Measurements from ENCODE around the gene ENTR1.

The ENTR1 gene

DNA sequence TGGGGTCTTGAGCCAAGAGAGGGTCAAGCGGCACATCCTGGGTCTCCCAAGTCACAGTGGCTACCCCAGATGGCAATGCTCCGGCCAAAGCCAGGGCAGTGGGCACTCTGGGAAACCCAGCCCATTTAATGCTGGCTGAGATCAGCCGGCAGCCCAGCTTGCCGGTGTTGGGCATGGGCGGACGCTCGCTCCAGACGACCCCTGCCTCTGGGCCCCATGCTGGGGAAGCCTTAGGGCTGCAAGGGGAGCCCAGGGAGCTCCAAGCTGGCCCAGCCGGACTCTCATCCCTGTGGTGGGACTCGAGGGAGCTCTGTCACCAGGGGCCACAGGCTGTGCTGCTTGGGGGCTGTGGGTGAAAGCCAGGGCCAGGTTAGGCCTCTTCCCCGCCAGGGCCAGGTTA, 31.0 kb downstream of the ENTR1 start:
- no peak overlapping the region for H3K27ac ChIP-seq
- TF ChIP-seq, protein P1, sequence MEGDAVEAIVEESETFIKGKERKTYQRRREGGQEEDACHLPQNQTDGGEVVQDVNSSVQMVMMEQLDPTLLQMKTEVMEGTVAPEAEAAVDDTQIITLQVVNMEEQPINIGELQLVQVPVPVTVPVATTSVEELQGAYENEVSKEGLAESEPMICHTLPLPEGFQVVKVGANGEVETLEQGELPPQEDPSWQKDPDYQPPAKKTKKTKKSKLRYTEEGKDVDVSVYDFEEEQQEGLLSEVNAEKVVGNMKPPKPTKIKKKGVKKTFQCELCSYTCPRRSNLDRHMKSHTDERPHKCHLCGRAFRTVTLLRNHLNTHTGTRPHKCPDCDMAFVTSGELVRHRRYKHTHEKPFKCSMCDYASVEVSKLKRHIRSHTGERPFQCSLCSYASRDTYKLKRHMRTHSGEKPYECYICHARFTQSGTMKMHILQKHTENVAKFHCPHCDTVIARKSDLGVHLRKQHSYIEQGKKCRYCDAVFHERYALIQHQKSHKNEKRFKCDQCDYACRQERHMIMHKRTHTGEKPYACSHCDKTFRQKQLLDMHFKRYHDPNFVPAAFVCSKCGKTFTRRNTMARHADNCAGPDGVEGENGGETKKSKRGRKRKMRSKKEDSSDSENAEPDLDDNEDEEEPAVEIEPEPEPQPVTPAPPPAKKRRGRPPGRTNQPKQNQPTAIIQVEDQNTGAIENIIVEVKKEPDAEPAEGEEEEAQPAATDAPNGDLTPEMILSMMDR (IDR thresholded peaks at IDR 0.05) = no peak
- H3K4me3 ChIP-seq (ENCODE audit: low read depth, low read length) = no peak overlapping the region
- H3K4me2 ChIP-seq (ENCODE audit: low read length) = no peak overlapping the region
- no peak overlapping the region for H3K9ac ChIP-seq
- no peak overlapping the region for H2AFZ ChIP-seq
- H3K4me1 ChIP-seq = no peaks in the 10 kb centered on the region
- no peaks in the 10 kb centered on the region for H3K27me3 ChIP-seq (ENCODE audit: control insufficient read depth, insufficient read depth, low read length)
- H3K79me2 ChIP-seq = no peaks in the 10 kb centered on the region
- no peaks in the 10 kb centered on the region for H3K9me3 ChIP-seq (ENCODE audit: control insufficient read depth, low read length)
- no peaks in the 10 kb centered on the region for H3K36me3 ChIP-seq (ENCODE audit: control insufficient read depth, insufficient read depth, low read length)

DNA sequence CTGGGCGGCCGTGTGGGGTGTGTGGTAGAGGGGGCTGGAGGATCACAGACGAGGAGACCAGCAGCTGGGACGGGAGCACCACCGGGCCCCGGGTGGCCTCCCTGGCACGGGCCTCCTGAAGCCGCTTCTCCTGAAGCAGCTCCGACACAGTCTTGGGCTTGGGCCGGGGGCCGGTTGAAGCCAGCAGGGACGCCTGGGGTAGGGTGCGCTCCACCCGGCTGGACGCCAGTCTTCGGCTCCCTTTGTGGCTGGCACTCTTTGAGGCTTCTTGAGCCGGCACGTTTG, 31.5 kb downstream of the ENTR1 start:
- Histone ChIP-seq H3K79me2 (no peaks in the 10 kb centered on the region), H3K4me1 (no peaks in the 10 kb centered on the region), H3K4me3 (ENCODE audit: low read depth, low read length) (no peak overlapping the region), H3K9ac (no peak overlapping the region), H3K36me3 (ENCODE audit: control insufficient read depth, insufficient read depth, low read length) (no peaks in the 10 kb centered on the region), H2AFZ (no peak overlapping the region), H3K4me2 (ENCODE audit: low read length) (no peak overlapping the region), H3K27me3 (ENCODE audit: control insufficient read depth, insufficient read depth, low read length) (no peaks in the 10 kb centered on the region), H3K9me3 (ENCODE audit: control insufficient read depth, low read length) (no peaks in the 10 kb centered on the region), H3K27ac (no peak overlapping the region)
- TF ChIP-seq, protein P1 (IDR thresholded peaks at IDR 0.05) = no peak

DNA sequence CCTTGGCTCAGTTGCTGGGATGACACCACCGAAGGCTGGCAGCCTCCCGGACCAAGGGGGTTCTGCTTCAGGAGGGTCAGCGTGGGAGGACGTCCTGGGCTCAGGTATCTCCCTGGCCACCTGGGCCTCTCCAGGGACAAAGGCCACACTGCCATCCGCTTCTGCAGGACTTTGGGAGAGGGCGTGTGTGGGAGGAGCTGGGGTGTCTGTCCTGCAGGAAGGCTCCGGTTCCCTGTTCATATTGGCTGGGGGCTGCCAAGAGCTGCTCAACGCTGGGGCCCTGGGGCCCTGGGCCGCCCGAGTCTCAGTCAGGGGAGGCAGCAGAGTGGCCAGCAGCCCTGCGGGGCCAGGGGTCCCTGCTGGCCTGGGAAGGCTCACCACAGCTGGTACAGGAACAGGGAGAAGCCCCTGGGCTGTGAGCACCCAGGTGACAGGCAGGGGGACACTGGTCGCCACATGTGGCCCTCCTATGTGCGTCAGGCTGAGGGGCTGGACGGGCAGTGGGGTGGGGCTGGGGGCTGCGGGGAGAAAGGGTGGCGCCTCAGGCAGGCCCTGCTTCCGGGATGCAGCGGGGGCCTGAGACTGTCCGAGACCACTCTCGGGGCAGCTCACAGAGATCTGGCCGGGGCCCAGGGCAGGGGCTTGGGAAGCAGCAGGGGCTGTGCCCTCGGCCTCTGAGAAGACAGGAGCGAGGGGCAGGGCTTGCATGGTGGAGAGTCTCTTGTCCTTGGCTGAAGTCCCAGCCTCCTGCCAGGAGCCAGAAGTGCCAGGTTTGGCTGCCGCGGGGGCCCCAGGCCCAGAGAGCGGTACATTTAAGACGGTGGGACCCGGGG, 32.0 kb downstream of the ENTR1 start:
- Histone ChIP-seq H3K9me3 (ENCODE audit: control insufficient read depth, low read length) (no peaks in the 10 kb centered on the region), H3K9ac (no peak overlapping the region), H3K36me3 (ENCODE audit: control insufficient read depth, insufficient read depth, low read length) (no peaks in the 10 kb centered on the region), H3K4me1 (no peaks in the 10 kb centered on the region), H3K4me3 (ENCODE audit: low read depth, low read length) (no peak overlapping the region), H3K4me2 (ENCODE audit: low read length) (no peak overlapping the region), H3K79me2 (no peaks in the 10 kb centered on the region), H3K27me3 (ENCODE audit: control insufficient read depth, insufficient read depth, low read length) (no peaks in the 10 kb centered on the region), H2AFZ (no peak overlapping the region), H3K27ac (no peak overlapping the region)
- TF ChIP-seq, protein P1 (IDR thresholded peaks at IDR 0.05) = no peak

DNA sequence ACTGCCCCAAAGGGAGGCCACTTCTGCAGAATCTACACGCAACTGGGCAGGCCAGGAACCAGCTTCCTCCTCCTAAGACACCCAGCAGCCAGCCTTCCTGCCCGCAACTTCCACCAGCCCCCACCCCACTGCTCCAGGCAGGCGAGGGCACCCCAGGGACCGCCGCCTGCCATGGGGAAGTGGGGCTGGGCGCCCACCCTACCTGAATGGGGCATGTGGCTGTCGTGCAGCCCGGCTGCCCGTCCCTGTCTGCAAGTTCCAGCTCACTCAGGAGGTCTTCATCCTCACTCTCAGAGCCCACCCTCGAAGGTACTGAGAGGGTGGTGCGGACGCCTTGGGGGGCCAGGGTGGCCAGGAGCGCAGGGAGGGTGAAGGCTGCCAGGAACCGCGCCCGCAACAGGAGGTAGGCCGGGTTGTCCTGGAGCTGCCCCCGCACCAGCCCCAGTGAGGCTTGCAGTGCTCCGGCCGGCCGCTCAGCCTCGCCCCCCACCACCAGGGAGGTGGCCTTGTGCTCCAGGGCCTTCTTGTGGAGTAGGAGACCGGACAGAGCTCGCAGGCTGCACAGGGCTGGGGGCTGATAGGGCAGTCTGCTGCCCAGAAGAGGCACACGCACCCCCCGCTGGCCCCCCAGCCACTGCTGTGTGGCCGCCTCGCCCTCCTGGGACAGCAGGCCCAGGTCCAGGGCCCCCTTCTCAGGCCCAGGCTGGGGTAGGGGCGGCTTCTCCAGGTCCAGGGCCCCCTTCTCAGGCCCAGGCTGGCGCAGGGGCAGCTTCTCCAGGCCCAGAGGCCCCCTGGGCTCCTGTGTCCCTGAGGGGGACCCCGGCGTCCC, 32.9 kb downstream of the ENTR1 start:
- TF ChIP-seq, protein P1 (IDR thresholded peaks at IDR 0.05) = no peak
- no peaks in the 10 kb centered on the region for H3K79me2 ChIP-seq

More for the DNA sequence above, 32.9 kb downstream of the ENTR1 start:
- no peak overlapping the region for H2AFZ ChIP-seq
- no peaks in the 10 kb centered on the region for H3K9me3 ChIP-seq (ENCODE audit: control insufficient read depth, low read length)
- H3K36me3 ChIP-seq (ENCODE audit: control insufficient read depth, insufficient read depth, low read length) = no peaks in the 10 kb centered on the region
- no peak overlapping the region for H3K27ac ChIP-seq
- no peak overlapping the region for H3K4me3 ChIP-seq (ENCODE audit: low read depth, low read length)
- H3K9ac ChIP-seq = no peak overlapping the region
- H3K27me3 ChIP-seq (ENCODE audit: control insufficient read depth, insufficient read depth, low read length) = no peaks in the 10 kb centered on the region
- H3K4me2 ChIP-seq (ENCODE audit: low read length) = no peak overlapping the region
- H3K4me1 ChIP-seq = no peaks in the 10 kb centered on the region
